PC-3 (cell line): ENCODE data around the gene ZNF506. TPM values are rescaled to one million over a fixed set of nuclear protein-coding genes. Genes with fewer than 3 reads are reported as not detected.

Source experiments
- ATAC-seq: fragments of 200-7000 bp; cut with Tn5 transposase; 2 replicates; pipeline ENCODE4 v1.9.1; 2020; ENCODE audit warnings: mild to moderate bottlenecking, moderate library complexity
- BruUV-seq: library from RNA; stranded (reverse); fragments of 400-500 nt; replicated peaks from 2 replicates; lab custom pipeline; 2021; lab: Mats Ljungman, UMichigan
- CTCF ChIA-PET: fragments of 300-600 bp; sonication (Branson Sonifier 250); formaldehyde crosslinking; loops from one replicate; lab custom pipeline; 2022; ENCODE audit warnings: antibody characterized with exemption; lab: Charles Lee
- POLR2A ChIA-PET: fragments of 300-600 bp; sonication (Branson Sonifier 250); formaldehyde crosslinking; loops from one replicate; lab custom pipeline; 2022; ENCODE audit warnings: antibody characterized with exemption; ENCODE audit not compliant: unreplicated experiment; lab: Charles Lee
- DNase-seq: peaks from one replicate; pipeline ENCODE4 v3.0.0-alpha.2; 2015
- H2AFZ ChIP-seq: fragments of 300-600 bp; sonication (generic); 2 replicates; pipeline ENCODE4 v1.6.0; 2016; ENCODE audit warnings: antibody characterized with exemption, low read length
- H3F3A ChIP-seq: fragments of 300-600 bp; sonication (generic); one replicate; pipeline ENCODE4 v1.6.0; 2017; ENCODE audit warnings: antibody characterized with exemption, low read length, control low read depth, mild to moderate bottlenecking; ENCODE audit not compliant: unreplicated experiment
- H3K27ac ChIP-seq: fragments of 300-600 bp; sonication (generic); 2 replicates; pipeline ENCODE4 v1.5.1; 2016; ENCODE audit warnings: mild to moderate bottlenecking, low read length
- H3K27me3 ChIP-seq: fragments of 300-600 bp; sonication (generic); 2 replicates; pipeline ENCODE4 v1.6.1; 2016; ENCODE audit warnings: low read length, mixed read lengths
- H3K36me3 ChIP-seq: fragments of 300-600 bp; sonication (generic); 2 replicates; pipeline ENCODE4 v1.6.1; 2016; ENCODE audit warnings: low read depth, mixed run types, low read length, mixed read lengths
- H3K4me1 ChIP-seq: fragments of 300-600 bp; sonication (generic); 2 replicates; pipeline ENCODE4 v1.5.1; 2016; ENCODE audit warnings: low read length; ENCODE audit not compliant: insufficient read depth
- H3K4me2 ChIP-seq: fragments of 300-600 bp; sonication (generic); 2 replicates; pipeline ENCODE4 v1.6.0; 2016; ENCODE audit warnings: low read length
- H3K4me3 ChIP-seq: fragments of 300-600 bp; sonication (generic); 2 replicates; pipeline ENCODE4 v1.5.1; 2016; ENCODE audit warnings: mild to moderate bottlenecking, low read length, mixed read lengths
- H3K79me2 ChIP-seq: fragments of 300-600 bp; sonication (generic); 2 replicates; pipeline ENCODE4 v1.6.1; 2017; ENCODE audit warnings: low read length, mixed read lengths
- H3K9ac ChIP-seq: fragments of 300-600 bp; sonication (generic); 2 replicates; pipeline ENCODE4 v1.6.0; 2016; ENCODE audit warnings: mild to moderate bottlenecking, low read length
- H3K9me2 ChIP-seq: fragments of 300-600 bp; sonication (generic); replicated peaks from 2 replicates; pipeline ENCODE4 v1.6.1; 2016; ENCODE audit warnings: mixed run types, low read length, mixed read lengths
- H3K9me3 ChIP-seq: fragments of 300-600 bp; sonication (generic); 2 replicates; pipeline ENCODE4 v1.6.1; 2016; ENCODE audit warnings: low read length, mixed read lengths
- H4K20me1 ChIP-seq: fragments of 300-600 bp; sonication (generic); 2 replicates; pipeline ENCODE4 v1.6.1; 2016; ENCODE audit warnings: low read length, mixed read lengths
- CTCF ChIP-seq: fragments of 300-600 bp; sonication (generic); conservative IDR thresholded peaks from 2 replicates; pipeline ENCODE4 v1.5.1; 2017; ENCODE audit warnings: antibody characterized with exemption, low read depth, mild to moderate bottlenecking, low read length
- EZH2 ChIP-seq: fragments of 300-600 bp; sonication (generic); IDR thresholded peaks from one replicate; pipeline ENCODE4 v1.6.1; 2017; ENCODE audit warnings: antibody characterized with exemption, mild to moderate bottlenecking, low read length; ENCODE audit not compliant: unreplicated experiment
- EZH2phosphoT487 ChIP-seq: fragments of 300-600 bp; sonication (generic); IDR thresholded peaks from 2 replicates; pipeline ENCODE4 v1.6.1; 2018; ENCODE audit warnings: mild to moderate bottlenecking, antibody characterized with exemption, low read length, borderline replicate concordance
- intact Hi-C: fragments of 100-400 bp; cut with micrococcal nuclease; formaldehyde crosslinking; loops from 2 replicates; pipeline ENCODE4 v1.9.0; 2023
- total RNA-seq: library from RNA; depleted of rRNA; stranded (reverse); fragments of >200 nt; gene quantifications from 2 replicates; pipeline ENCODE4 v1.2.3, GENCODE V29; 2014

ZNF506 gene
- total RNA-seq, 1 experiment from 2014 or later = 2.4 TPM

GRCh38 chr19:19747357-19748220 lies 74.0 kb downstream of the ZNF506 start:
- ATAC-seq (no peak), DNase-seq (no peak)
- H3K9me3 ChIP-seq = 0 out of 2 replicates have a peak, but pooled peaks cover 4% of the 10 kb centered on the region
- H3K4me1 ChIP-seq = no peaks in the 10 kb centered on the region
- intact Hi-C loops = no loop called here
- H3K9ac ChIP-seq = no peak overlapping the region
- H3K4me3 ChIP-seq = no peak overlapping the region
- no peak for TF ChIP-seq EZH2
- TF ChIP-seq EZH2phosphoT487 = no peak
- no peak for TF ChIP-seq CTCF
- CTCF ChIA-PET = no interaction called here
- no peaks in the 10 kb centered on the region for H3K36me3 ChIP-seq
- no peaks in the 10 kb centered on the region for H3F3A ChIP-seq
- no peak overlapping the region for H2AFZ ChIP-seq
- BruUV-seq = no TSS peak
- no peaks in the 10 kb centered on the region for H4K20me1 ChIP-seq
- POLR2A ChIA-PET = no interaction called here
- H3K27me3 ChIP-seq = no peaks in the 10 kb centered on the region
- no peak overlapping the region for H3K27ac ChIP-seq
- H3K9me2 ChIP-seq = no peaks in the 10 kb centered on the region
- H3K4me2 ChIP-seq = no peak overlapping the region
- no peaks in the 10 kb centered on the region for H3K79me2 ChIP-seq

DNA sequence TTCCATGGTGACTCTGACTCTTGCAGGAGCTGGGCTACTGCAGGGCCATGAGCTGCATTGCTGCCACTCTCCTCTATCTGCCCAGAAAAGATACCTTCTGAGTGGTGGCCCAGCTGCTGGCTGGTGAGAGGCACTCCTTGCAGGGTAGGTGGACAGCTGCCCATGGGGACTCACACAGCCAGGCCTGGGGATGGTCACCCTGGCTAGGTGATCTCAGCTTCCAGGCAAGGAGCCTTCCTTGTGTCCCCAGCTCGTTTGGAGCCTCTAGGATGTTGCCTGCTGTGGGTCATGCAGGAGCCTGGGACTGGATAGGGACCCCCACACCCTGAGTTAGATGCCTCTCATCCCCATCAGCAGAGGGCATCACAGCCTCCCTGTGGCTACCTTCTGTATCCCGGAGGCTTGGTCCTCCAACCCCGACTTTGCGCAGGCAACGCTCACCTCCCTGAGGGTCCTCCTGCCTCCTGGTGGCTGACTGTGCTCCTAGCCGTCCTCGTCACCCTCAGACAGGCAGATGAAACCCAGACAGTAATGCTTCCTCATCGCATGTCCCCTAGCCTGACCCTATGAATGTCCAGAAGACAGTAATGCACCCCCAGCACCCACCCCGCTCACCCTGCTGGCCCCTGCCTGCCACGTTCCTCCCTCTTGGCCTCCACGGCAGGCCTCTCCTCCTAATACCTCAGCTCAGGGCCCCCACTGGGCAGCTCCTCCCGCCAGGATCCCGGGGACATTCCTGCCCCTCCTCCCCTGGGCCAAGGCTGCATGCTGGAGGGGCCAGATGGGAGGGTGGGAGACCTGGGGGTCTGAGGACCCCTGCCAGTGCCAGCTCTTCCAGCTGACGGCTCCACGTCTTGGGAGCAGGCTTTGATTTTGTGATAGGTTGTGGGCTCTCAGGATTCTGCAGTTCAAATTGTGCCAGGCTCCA lies 75.0 kb downstream of the ZNF506 start:
- ATAC-seq = no peak
- no peak for DNase-seq
- Histone ChIP-seq H3K4me3 (no peak overlapping the region), H3K9ac (no peak overlapping the region), H3K27me3 (no peaks in the 10 kb centered on the region), H3K9me3 (no peaks in the 10 kb centered on the region), H3K79me2 (no peaks in the 10 kb centered on the region), H3F3A (no peaks in the 10 kb centered on the region), H4K20me1 (no peaks in the 10 kb centered on the region), H3K36me3 (no peaks in the 10 kb centered on the region), H3K4me1 (no peaks in the 10 kb centered on the region), H3K27ac (no peak overlapping the region), H2AFZ (no peak overlapping the region), H3K4me2 (no peak overlapping the region), H3K9me2 (no peaks in the 10 kb centered on the region)
- CTCF ChIA-PET = no interaction called here
- intact Hi-C loops = no loop called here
- no TSS peak for BruUV-seq
- POLR2A ChIA-PET = no interaction called here
- no peak for TF ChIP-seq EZH2phosphoT487
- no peak for TF ChIP-seq CTCF
- TF ChIP-seq EZH2 = no peak
